ENCODE measurements around the gene ADCY5.

Gene ADCY5

GRCh38 chr3:123458255-123458654 lies 9.4 kb upstream of the ADCY5 start:
- DNase-seq (ENCODE audit: low read depth): no peak

GRCh38 chr3:123457841-123458240 lies 9.0 kb upstream of the ADCY5 start:
- DNase-seq (ENCODE audit: low read depth): no peak

GRCh38 chr3:123453675-123454074 lies 4.8 kb upstream of the ADCY5 start:
- no peak for DNase-seq (ENCODE audit: low read depth)

GRCh38 chr3:123451186-123451585 lies 2.3 kb upstream of the ADCY5 start:
- DNase-seq (ENCODE audit: low read depth): no peak

GRCh38 chr3:123449997-123450604 lies 1.2 kb upstream of the ADCY5 start:
- no peak for DNase-seq (ENCODE audit: low read depth)

- no peak for DNase-seq (ENCODE audit: low read depth)
Measured at GRCh38 chr3:123449102-123449996, 459 bp upstream of the ADCY5 start.

GRCh38 chr3:123447749-123448517 lies 957 bp downstream of the ADCY5 start:
- DNase-seq (ENCODE audit: low read depth): no peak

GRCh38 chr3:123447416-123447748 lies 1.5 kb downstream of the ADCY5 start:
- DNase-seq (ENCODE audit: low read depth): no peak

GRCh38 chr3:123446610-123447109 lies 2.2 kb downstream of the ADCY5 start:
- DNase-seq (ENCODE audit: low read depth): no peak

- DNase-seq (ENCODE audit: low read depth): no peak
Measured at GRCh38 chr3:123446210-123446609, 2.7 kb downstream of the ADCY5 start.

- no peak for DNase-seq (ENCODE audit: low read depth)
Measured at GRCh38 chr3:123445702-123446101, 3.2 kb downstream of the ADCY5 start.

- no peak for DNase-seq (ENCODE audit: low read depth)
Measured at GRCh38 chr3:123444744-123445143, 4.1 kb downstream of the ADCY5 start.

- DNase-seq (ENCODE audit: low read depth): no peak
Measured at GRCh38 chr3:123444023-123444422, 4.9 kb downstream of the ADCY5 start.

GRCh38 chr3:123442908-123443307 lies 6.0 kb downstream of the ADCY5 start:
- no peak for DNase-seq (ENCODE audit: low read depth)

GRCh38 chr3:123442125-123442524 lies 6.8 kb downstream of the ADCY5 start:
- DNase-seq (ENCODE audit: low read depth): no peak

- DNase-seq (ENCODE audit: low read depth): no peak
Measured at GRCh38 chr3:123439806-123440580, 8.9 kb downstream of the ADCY5 start.

GRCh38 chr3:123432832-123433523 lies 15.9 kb downstream of the ADCY5 start:
- no peak for DNase-seq (ENCODE audit: low read depth)

GRCh38 chr3:123431658-123432324 lies 17.1 kb downstream of the ADCY5 start:
- no peak for DNase-seq (ENCODE audit: low read depth)

- no peak for DNase-seq (ENCODE audit: low read depth)
Measured at GRCh38 chr3:123431007-123431657, 17.8 kb downstream of the ADCY5 start.

- DNase-seq (ENCODE audit: low read depth): no peak
Measured at GRCh38 chr3:123430266-123430665, 18.6 kb downstream of the ADCY5 start.
